ENCODE results near the gene MRPL23.

DNA sequence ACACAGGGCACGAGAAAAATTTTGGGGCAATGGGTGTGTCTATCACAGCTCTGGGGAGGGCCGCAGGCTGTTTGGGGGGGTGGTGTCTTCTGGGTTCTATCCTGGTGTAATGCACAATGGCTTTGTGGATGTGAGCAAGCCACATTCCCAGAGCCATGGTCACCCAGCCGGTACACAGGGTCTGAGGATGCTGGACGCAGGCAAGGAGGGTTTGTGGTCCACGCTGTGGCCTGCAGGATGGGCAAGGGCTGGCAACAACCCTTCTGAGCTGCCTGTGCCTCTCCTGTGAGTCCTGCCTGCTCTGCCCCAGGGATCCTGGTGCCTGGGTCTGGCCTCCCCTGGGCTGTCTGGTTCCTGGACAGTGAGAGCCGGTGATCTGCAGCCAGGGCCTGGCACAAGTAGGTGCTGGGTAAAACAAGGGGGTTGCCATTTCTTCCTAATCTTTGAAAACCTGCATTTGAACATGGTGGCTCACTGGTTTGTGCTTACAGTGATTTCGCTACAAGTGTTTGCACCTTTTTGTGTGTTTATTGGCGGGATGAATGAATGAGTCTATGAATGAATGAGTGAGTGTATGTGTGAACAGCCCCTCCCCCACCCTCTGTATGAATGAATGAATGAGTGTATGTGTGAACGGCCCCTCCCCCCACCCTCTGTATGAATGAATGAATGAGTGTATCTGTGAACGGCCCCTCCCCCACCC is 4.4 kb upstream of the MRPL23 start:
- no peak for TF ChIP-seq POLR2A (IDR thresholded peaks at IDR 0.05)
- TF ChIP-seq, protein P1, sequence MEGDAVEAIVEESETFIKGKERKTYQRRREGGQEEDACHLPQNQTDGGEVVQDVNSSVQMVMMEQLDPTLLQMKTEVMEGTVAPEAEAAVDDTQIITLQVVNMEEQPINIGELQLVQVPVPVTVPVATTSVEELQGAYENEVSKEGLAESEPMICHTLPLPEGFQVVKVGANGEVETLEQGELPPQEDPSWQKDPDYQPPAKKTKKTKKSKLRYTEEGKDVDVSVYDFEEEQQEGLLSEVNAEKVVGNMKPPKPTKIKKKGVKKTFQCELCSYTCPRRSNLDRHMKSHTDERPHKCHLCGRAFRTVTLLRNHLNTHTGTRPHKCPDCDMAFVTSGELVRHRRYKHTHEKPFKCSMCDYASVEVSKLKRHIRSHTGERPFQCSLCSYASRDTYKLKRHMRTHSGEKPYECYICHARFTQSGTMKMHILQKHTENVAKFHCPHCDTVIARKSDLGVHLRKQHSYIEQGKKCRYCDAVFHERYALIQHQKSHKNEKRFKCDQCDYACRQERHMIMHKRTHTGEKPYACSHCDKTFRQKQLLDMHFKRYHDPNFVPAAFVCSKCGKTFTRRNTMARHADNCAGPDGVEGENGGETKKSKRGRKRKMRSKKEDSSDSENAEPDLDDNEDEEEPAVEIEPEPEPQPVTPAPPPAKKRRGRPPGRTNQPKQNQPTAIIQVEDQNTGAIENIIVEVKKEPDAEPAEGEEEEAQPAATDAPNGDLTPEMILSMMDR (IDR thresholded peaks at IDR 0.05), result no peak

Data from body of pancreas (tissue), 4 donors.